ENCODE data around the gene NOVA2. TPM values are rescaled to one million over a fixed set of nuclear protein-coding genes. Genes with fewer than 3 reads are reported as not detected.

The NOVA2 gene
- total RNA-seq, 1 experiment from 2014 or later: 11.3 TPM

DNA sequence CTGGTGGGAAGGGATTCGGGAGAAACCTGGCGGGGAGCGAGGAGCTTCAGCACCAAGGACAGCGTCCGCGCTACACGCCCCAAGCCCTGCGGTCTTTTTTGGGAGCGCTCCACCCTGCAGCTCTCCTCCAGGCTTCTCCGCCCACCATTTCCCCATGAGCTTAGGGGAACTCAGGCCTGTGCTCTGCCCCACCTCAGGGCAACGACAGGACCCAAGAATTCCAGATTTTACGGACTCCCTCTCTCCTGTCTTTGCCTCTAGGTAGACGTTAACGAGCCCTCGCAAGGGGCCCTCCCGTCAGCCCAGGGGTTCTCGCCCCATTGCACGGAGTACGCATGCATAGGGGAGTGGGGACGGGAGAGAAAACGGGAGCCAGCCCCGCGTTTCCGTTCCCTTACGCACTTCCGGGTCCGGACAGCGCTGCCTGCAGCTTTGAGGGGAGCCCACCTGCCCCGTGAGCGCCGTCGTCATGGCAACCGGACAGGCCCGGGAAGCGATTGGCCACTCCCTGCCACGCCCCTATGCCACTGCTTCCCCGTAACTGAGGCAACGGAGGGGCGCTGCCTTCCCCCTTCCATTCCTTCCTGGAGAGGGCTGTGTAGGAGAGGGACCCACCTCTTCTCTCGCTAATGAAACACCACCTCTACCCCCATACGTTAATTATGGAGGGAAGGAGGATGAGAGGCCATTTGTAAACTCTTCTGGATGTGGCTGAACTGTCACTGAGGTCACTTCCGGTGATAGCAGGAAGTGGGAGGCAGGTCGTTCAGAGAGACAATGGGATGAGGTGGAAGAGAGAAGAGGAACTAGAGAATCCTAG is 20.8 kb downstream of the NOVA2 start (continued):
- TF ChIP-seq, protein P1, sequence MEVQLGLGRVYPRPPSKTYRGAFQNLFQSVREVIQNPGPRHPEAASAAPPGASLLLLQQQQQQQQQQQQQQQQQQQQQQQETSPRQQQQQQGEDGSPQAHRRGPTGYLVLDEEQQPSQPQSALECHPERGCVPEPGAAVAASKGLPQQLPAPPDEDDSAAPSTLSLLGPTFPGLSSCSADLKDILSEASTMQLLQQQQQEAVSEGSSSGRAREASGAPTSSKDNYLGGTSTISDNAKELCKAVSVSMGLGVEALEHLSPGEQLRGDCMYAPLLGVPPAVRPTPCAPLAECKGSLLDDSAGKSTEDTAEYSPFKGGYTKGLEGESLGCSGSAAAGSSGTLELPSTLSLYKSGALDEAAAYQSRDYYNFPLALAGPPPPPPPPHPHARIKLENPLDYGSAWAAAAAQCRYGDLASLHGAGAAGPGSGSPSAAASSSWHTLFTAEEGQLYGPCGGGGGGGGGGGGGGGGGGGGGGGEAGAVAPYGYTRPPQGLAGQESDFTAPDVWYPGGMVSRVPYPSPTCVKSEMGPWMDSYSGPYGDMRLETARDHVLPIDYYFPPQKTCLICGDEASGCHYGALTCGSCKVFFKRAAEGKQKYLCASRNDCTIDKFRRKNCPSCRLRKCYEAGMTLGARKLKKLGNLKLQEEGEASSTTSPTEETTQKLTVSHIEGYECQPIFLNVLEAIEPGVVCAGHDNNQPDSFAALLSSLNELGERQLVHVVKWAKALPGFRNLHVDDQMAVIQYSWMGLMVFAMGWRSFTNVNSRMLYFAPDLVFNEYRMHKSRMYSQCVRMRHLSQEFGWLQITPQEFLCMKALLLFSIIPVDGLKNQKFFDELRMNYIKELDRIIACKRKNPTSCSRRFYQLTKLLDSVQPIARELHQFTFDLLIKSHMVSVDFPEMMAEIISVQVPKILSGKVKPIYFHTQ (CRISPR knock-in tag; IDR thresholded peaks at IDR 0.05): no peak
- peak; percentile 50; the same call in 1 of the 2 replicates for TF ChIP-seq CREB1 (CRISPR knock-in tag; IDR thresholded peaks at IDR 0.05)

DNA sequence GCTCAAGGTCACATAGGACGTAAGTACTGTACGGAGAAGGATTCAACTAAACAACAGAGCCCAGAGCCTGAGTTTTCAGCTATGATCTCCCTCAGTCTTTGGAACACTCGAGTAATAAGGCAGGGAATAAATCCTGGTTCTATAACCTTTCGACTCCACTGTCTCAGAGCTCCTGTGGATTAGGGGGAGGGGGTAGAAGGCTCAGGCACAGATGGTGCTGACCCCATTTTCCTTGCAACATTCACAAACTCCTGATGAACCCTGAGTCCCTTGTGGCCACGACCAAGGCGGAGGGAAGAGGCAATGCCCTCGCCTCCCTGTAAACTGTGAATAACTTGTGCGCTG is 21.4 kb downstream of the NOVA2 start:
- TF ChIP-seq TP53 (CRISPR knock-in tag; IDR thresholded peaks at IDR 0.05): no peak
- TF ChIP-seq, protein P2, sequence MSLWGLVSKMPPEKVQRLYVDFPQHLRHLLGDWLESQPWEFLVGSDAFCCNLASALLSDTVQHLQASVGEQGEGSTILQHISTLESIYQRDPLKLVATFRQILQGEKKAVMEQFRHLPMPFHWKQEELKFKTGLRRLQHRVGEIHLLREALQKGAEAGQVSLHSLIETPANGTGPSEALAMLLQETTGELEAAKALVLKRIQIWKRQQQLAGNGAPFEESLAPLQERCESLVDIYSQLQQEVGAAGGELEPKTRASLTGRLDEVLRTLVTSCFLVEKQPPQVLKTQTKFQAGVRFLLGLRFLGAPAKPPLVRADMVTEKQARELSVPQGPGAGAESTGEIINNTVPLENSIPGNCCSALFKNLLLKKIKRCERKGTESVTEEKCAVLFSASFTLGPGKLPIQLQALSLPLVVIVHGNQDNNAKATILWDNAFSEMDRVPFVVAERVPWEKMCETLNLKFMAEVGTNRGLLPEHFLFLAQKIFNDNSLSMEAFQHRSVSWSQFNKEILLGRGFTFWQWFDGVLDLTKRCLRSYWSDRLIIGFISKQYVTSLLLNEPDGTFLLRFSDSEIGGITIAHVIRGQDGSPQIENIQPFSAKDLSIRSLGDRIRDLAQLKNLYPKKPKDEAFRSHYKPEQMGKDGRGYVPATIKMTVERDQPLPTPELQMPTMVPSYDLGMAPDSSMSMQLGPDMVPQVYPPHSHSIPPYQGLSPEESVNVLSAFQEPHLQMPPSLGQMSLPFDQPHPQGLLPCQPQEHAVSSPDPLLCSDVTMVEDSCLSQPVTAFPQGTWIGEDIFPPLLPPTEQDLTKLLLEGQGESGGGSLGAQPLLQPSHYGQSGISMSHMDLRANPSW (CRISPR knock-in tag; conservative IDR thresholded peaks at IDR 0.05; ENCODE audit: low read depth): no peak
- TF ChIP-seq, protein P3, sequence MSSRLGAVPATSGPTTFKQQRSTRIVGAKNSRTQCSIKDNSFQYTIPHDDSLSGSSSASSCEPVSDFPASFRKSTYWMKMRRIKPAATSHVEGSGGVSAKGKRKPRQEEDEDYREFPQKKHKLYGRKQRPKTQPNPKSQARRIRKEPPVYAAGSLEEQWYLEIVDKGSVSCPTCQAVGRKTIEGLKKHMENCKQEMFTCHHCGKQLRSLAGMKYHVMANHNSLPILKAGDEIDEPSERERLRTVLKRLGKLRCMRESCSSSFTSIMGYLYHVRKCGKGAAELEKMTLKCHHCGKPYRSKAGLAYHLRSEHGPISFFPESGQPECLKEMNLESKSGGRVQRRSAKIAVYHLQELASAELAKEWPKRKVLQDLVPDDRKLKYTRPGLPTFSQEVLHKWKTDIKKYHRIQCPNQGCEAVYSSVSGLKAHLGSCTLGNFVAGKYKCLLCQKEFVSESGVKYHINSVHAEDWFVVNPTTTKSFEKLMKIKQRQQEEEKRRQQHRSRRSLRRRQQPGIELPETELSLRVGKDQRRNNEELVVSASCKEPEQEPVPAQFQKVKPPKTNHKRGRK (CRISPR knock-in tag; IDR thresholded peaks at IDR 0.05; ENCODE audit: borderline replicate concordance): no peak
- TF ChIP-seq, protein P4, sequence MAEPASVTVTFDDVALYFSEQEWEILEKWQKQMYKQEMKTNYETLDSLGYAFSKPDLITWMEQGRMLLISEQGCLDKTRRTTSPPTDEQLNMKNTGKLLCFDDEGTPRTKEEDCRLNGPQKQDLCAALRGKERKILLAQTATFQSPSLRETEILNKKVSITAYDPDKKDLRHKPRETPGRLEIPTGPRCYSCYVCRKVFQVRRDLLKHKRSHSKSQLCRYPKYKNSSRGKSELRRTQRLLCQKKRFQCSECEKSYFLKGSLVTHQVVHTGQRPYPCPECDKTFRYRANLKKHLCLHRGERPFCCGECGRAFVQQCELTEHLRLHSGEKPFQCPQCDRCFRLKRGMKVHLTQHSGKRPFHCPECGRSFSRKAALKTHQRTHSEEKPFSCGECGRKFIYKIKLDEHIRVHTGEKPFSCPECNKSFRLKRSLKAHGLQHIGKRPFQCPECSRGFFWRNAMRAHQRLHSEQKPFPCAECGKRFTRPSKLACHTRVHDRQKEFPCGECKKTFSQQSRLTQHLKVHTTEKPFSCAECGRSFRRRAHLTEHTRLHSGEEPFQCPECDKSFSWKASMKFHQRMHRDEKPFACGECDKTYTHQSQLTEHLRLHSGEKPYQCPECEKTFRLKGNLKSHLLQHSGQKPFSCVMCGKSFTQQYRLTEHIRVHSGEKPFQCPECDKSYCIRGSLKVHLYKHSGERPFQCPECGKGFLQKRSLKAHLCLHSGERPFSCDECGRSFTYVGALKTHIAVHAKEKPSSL (CRISPR knock-in tag; conservative IDR thresholded peaks at IDR 0.05): no peak
- TF ChIP-seq CREB1 (CRISPR knock-in tag; IDR thresholded peaks at IDR 0.05): no peak
- no peak for TF ChIP-seq EMX1 (CRISPR knock-in tag; IDR thresholded peaks at IDR 0.05)
- TF ChIP-seq, protein P5, sequence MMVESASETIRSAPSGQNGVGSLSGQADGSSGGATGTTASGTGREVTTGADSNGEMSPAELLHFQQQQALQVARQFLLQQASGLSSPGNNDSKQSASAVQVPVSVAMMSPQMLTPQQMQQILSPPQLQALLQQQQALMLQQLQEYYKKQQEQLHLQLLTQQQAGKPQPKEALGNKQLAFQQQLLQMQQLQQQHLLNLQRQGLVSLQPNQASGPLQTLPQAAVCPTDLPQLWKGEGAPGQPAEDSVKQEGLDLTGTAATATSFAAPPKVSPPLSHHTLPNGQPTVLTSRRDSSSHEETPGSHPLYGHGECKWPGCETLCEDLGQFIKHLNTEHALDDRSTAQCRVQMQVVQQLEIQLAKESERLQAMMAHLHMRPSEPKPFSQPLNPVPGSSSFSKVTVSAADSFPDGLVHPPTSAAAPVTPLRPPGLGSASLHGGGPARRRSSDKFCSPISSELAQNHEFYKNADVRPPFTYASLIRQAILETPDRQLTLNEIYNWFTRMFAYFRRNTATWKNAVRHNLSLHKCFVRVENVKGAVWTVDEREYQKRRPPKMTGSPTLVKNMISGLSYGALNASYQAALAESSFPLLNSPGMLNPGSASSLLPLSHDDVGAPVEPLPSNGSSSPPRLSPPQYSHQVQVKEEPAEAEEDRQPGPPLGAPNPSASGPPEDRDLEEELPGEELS (CRISPR knock-in tag; IDR thresholded peaks at IDR 0.05): no peak
- TF ChIP-seq SOX15 (CRISPR knock-in tag; IDR thresholded peaks at IDR 0.05): no peak
- no peak for TF ChIP-seq SMAD3 (CRISPR knock-in tag; IDR thresholded peaks at IDR 0.05; ENCODE audit: borderline replicate concordance)
- TF ChIP-seq, protein P6, sequence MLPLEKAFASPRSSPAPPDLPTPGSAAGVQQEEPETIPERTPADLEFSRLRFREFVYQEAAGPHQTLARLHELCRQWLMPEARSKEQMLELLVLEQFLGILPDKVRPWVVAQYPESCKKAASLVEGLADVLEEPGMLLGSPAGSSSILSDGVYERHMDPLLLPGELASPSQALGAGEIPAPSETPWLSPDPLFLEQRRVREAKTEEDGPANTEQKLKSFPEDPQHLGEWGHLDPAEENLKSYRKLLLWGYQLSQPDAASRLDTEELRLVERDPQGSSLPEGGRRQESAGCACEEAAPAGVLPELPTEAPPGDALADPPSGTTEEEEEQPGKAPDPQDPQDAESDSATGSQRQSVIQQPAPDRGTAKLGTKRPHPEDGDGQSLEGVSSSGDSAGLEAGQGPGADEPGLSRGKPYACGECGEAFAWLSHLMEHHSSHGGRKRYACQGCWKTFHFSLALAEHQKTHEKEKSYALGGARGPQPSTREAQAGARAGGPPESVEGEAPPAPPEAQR (CRISPR knock-in tag; IDR thresholded peaks at IDR 0.05): no peak
- no peak for TF ChIP-seq JUN (CRISPR knock-in tag; IDR thresholded peaks at IDR 0.05)
- no peak for TF ChIP-seq ELF4 (CRISPR knock-in tag; IDR thresholded peaks at IDR 0.05; ENCODE audit: low read depth)
- TF ChIP-seq, protein P7, sequence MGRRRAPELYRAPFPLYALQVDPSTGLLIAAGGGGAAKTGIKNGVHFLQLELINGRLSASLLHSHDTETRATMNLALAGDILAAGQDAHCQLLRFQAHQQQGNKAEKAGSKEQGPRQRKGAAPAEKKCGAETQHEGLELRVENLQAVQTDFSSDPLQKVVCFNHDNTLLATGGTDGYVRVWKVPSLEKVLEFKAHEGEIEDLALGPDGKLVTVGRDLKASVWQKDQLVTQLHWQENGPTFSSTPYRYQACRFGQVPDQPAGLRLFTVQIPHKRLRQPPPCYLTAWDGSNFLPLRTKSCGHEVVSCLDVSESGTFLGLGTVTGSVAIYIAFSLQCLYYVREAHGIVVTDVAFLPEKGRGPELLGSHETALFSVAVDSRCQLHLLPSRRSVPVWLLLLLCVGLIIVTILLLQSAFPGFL (CRISPR knock-in tag; IDR thresholded peaks at IDR 0.05; ENCODE audit: borderline replicate concordance): no peak
- no peak for TF ChIP-seq IRF2 (CRISPR knock-in tag; IDR thresholded peaks at IDR 0.05; ENCODE audit: borderline replicate concordance, low read depth)
- TF ChIP-seq, protein P8, sequence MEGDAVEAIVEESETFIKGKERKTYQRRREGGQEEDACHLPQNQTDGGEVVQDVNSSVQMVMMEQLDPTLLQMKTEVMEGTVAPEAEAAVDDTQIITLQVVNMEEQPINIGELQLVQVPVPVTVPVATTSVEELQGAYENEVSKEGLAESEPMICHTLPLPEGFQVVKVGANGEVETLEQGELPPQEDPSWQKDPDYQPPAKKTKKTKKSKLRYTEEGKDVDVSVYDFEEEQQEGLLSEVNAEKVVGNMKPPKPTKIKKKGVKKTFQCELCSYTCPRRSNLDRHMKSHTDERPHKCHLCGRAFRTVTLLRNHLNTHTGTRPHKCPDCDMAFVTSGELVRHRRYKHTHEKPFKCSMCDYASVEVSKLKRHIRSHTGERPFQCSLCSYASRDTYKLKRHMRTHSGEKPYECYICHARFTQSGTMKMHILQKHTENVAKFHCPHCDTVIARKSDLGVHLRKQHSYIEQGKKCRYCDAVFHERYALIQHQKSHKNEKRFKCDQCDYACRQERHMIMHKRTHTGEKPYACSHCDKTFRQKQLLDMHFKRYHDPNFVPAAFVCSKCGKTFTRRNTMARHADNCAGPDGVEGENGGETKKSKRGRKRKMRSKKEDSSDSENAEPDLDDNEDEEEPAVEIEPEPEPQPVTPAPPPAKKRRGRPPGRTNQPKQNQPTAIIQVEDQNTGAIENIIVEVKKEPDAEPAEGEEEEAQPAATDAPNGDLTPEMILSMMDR (IDR thresholded peaks at IDR 0.05): no peak
- CTCF ChIA-PET: interaction anchor here (0.6 to 2.1 kb wide), 17 partner anchors 9 to 182 kb away, joined by 3 to 20 read pairs (median 4); partner anchors contain the start of genes MYPOP and NOVA2
- no peak for DNase-seq (ENCODE audit: low spot score)
- Mint-ChIP-seq H3K27me3 (ENCODE audit: low read depth) (peaks cover 74% of the 10 kb centered on the region), H3K9me3 (peaks cover 8% of the 10 kb centered on the region), H3K4me1 (peaks cover 6% of the 10 kb centered on the region; the same call in 1 of the 2 replicates), H3K4me3 (peak overlapping the region; percentile 78), H3K36me3 (no peaks in the 10 kb centered on the region), H3K27ac (no peak overlapping the region)
- POLR2A ChIA-PET: interaction anchor here (1.0 kb wide), 2 partner anchors 8 to 9 kb away, joined by 3 to 4 read pairs; no protein-coding TSS in a partner anchor
- no peak for ATAC-seq
